Testis (tissue), 2 donors: Measurements from ENCODE around the gene TMEM40.

ENCODE experiments used
- POLR2A ChIP-seq: fragments of 450-650 bp; IDR thresholded peaks from one replicate; pipeline ENCODE4 v1.6.1; 2017; ENCODE audit warnings: antibody characterized with exemption, mild to moderate bottlenecking, moderate library complexity
- TF ChIP-seq, protein P1 (sequence below), 3 experiments: fragments of 450-650 bp in 2 of 3; fragments of 200-600 bp in 1 of 3; sonication (generic) in 1 of 3; IDR thresholded peaks; one replicate each; pipeline ENCODE4 v1.5.1; 2016 to 2019; ENCODE audit warnings: antibody characterized with exemption in 3 of 3, mild to moderate bottlenecking in 2 of 3, moderate library complexity in 1 of 3

DNA sequence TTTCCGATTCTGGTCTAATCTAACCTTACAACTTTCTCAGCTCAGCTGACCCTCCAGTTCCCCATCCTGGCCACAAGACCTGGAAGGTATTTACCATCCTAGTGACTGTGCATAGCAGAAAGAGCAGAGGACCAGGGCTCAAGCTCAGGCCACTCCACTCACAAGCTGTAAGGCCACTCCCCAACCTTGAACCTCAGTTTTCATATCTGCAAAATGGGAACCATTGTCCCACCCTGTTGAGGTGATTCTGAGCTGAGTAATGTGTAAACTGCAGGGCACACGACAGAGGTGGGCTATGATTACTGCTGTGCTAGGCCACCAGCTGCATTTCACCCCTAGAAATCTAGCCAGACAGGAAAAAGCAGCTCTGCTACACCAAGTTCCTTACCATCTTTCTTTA lies 21.7 kb downstream of the TMEM40 start:
- TF ChIP-seq, protein P1, sequence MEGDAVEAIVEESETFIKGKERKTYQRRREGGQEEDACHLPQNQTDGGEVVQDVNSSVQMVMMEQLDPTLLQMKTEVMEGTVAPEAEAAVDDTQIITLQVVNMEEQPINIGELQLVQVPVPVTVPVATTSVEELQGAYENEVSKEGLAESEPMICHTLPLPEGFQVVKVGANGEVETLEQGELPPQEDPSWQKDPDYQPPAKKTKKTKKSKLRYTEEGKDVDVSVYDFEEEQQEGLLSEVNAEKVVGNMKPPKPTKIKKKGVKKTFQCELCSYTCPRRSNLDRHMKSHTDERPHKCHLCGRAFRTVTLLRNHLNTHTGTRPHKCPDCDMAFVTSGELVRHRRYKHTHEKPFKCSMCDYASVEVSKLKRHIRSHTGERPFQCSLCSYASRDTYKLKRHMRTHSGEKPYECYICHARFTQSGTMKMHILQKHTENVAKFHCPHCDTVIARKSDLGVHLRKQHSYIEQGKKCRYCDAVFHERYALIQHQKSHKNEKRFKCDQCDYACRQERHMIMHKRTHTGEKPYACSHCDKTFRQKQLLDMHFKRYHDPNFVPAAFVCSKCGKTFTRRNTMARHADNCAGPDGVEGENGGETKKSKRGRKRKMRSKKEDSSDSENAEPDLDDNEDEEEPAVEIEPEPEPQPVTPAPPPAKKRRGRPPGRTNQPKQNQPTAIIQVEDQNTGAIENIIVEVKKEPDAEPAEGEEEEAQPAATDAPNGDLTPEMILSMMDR (IDR thresholded peaks at IDR 0.05): no peak
- TF ChIP-seq POLR2A: no peak
